ENCODE measurements around the gene KCNJ3. TPM values are rescaled to one million over a fixed set of nuclear protein-coding genes. Genes with fewer than 3 reads are reported as not detected.

KCNJ3 gene
- total and polyA plus RNA-seq, 7 donors = 0.04 to 1.0 (median 0.22) TPM; not detected in 2

GRCh38 chr2:154696369-154696768, 2.1 kb upstream of the KCNJ3 start:
- no peaks in the 10 kb centered on the region for H3K4me1 ChIP-seq
- ATAC-seq = no peak
- TF ChIP-seq CTCF (IDR thresholded peaks at IDR 0.05) = no peak
- H3K9me3 ChIP-seq = no peaks in the 10 kb centered on the region
- WGBS, 3 donors = 72 to 77% (median 76%) methylated on average over 4 of the region's 4 CpGs
- intact Hi-C loops (cut with DNase I) = no loop called here
- H3K4me3 ChIP-seq = no peak overlapping the region
- DNase-seq = no peak
- no peak overlapping the region for H3K27ac ChIP-seq
- no peaks in the 10 kb centered on the region for H3K36me3 ChIP-seq (ENCODE audit: insufficient read depth in 1 of 2, low read depth in 1 of 2)
- peaks cover 0 to 32% (median 9%) of the 10 kb centered on the region in 3 donors for H3K27me3 ChIP-seq (ENCODE audit: insufficient read depth in 3 of 3, low read length in 2 of 3)

GRCh38 chr2:154696810-154697417, 1.6 kb upstream of the KCNJ3 start:
- no peak for ATAC-seq

GRCh38 chr2:154697418-154698252, 860 bp upstream of the KCNJ3 start:
- intact Hi-C loops (cut with DNase I) = no loop called here
- no peak for TF ChIP-seq CTCF (IDR thresholded peaks at IDR 0.05)

More at GRCh38 chr2:154696810-154697417, 1.6 kb upstream of the KCNJ3 start:
- no peak for TF ChIP-seq CTCF (IDR thresholded peaks at IDR 0.05)
- no peaks in the 10 kb centered on the region for H3K36me3 ChIP-seq (ENCODE audit: insufficient read depth in 1 of 2, low read depth in 1 of 2)
- 25 to 28% (median 27%) methylated on average over 8 of the region's 8 CpGs for WGBS, 3 donors
- H3K27me3 ChIP-seq (ENCODE audit: insufficient read depth in 3 of 3, low read length in 2 of 3) = peaks cover 0 to 32% (median 9%) of the 10 kb centered on the region in 3 donors
- H3K9me3 ChIP-seq = no peaks in the 10 kb centered on the region
- no peaks in the 10 kb centered on the region for H3K4me1 ChIP-seq
- intact Hi-C loops (cut with DNase I) = no loop called here
- peak overlapping the region; percentile 64 for H3K4me3 ChIP-seq
- no peak for DNase-seq
- H3K27ac ChIP-seq = no peak overlapping the region

GRCh38 chr2:154698721-154699574, 453 bp downstream of the KCNJ3 start:
- intact Hi-C loops (cut with DNase I) = no loop called here
- no peak overlapping the region for H3K27ac ChIP-seq
- TF ChIP-seq CTCF (IDR thresholded peaks at IDR 0.05) = no peak

More at GRCh38 chr2:154697418-154698252, 860 bp upstream of the KCNJ3 start:
- ATAC-seq = peak in 3 of 4 donors; percentile 36 to 66 (median 53)
- H3K36me3 ChIP-seq (ENCODE audit: insufficient read depth in 1 of 2, low read depth in 1 of 2) = no peaks in the 10 kb centered on the region
- 1% methylated on average over 35 to 69 of the region's 69 CpGs for WGBS, 3 donors
- no peaks in the 10 kb centered on the region for H3K4me1 ChIP-seq
- H3K27ac ChIP-seq = no peak overlapping the region
- peak in 1 of 2 donors; percentile 12 for DNase-seq
- peak overlapping the region; percentile 64 for H3K4me3 ChIP-seq
- H3K27me3 ChIP-seq (ENCODE audit: insufficient read depth in 3 of 3, low read length in 2 of 3) = peaks cover 0 to 32% (median 9%) of the 10 kb centered on the region in 3 donors
- H3K9me3 ChIP-seq = no peaks in the 10 kb centered on the region

More at GRCh38 chr2:154698721-154699574, 453 bp downstream of the KCNJ3 start:
- Histone ChIP-seq H3K4me1 (no peaks in the 10 kb centered on the region), H3K9me3 (no peaks in the 10 kb centered on the region), H3K4me3 (peak overlapping the region; percentile 64), H3K36me3 (ENCODE audit: insufficient read depth in 1 of 2, low read depth in 1 of 2) (no peaks in the 10 kb centered on the region), H3K27me3 (ENCODE audit: insufficient read depth in 3 of 3, low read length in 2 of 3) (peaks cover 0 to 32% (median 9%) of the 10 kb centered on the region in 3 donors)
- DNase-seq (no peak), ATAC-seq (no peak)
- WGBS, 3 donors = 11 to 13% (median 13%) methylated on average over 59 to 60 of the region's 60 CpGs

All from psoas muscle (tissue), 8 donors.